Measurements from ENCODE around the gene PTCD1.

Gene PTCD1, protein sequence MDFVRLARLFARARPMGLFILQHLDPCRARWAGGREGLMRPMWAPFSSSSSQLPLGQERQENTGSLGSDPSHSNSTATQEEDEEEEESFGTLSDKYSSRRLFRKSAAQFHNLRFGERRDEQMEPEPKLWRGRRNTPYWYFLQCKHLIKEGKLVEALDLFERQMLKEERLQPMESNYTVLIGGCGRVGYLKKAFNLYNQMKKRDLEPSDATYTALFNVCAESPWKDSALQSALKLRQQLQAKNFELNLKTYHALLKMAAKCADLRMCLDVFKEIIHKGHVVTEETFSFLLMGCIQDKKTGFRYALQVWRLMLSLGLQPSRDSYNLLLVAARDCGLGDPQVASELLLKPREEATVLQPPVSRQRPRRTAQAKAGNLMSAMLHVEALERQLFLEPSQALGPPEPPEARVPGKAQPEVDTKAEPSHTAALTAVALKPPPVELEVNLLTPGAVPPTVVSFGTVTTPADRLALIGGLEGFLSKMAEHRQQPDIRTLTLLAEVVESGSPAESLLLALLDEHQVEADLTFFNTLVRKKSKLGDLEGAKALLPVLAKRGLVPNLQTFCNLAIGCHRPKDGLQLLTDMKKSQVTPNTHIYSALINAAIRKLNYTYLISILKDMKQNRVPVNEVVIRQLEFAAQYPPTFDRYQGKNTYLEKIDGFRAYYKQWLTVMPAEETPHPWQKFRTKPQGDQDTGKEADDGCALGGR

DNA sequence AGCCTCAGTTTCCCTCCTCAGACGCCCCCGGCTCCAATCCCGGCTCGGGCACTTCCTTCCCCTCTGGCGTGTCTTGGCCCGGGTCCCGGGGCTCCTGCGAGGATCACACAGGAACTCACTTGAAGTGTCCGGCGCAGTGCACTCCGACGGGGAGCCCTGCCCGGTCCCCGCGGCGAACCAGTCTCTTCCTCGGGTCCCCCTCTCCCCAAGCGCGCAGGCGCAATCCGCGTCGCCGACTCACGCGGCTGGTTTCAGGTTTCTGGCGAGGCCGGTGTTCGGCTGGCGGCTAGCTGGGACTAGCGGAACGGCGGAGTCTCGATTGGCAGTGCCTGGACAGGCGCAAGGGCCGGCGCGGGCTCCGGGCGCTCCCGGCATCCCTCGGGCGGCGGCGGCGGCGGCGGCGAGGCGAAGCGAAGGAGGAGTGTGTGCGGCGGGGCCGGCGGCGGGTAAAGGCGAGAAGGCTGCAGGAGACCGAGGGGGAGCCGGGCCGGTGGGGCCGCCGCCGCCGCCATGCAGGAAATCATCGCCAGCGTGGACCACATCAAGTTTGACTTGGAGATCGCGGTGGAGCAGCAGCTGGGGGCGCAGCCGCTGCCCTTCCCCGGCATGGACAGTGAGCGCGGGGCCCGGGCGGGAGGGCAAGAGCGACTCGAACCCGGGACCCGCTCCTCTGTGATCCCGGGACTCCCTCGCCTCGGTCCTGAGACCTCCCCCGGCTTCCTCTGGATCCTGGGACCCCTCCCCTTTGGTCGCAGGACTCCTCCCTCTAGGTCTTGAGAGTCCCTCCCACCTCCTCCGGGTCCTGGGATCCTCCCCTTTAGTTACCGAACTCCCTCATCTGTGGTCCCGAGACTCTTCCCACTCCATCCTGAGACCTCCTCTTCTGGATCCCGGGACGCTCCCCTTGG, at the start of gene PTCD1, which contains the start of gene CPSF4:
TSS of gene PTCD1 (minus strand) at position 226 of the 908 bp plus-strand sequence. CDS start 3,556 bp downstream, outside the sequence.
TSS of gene CPSF4 (plus strand) at position 371 of the 908 bp plus-strand sequence. CDS start at position 511, 140 bp downstream.
- DNase-seq, result peak; percentile 81 to 92

DNA sequence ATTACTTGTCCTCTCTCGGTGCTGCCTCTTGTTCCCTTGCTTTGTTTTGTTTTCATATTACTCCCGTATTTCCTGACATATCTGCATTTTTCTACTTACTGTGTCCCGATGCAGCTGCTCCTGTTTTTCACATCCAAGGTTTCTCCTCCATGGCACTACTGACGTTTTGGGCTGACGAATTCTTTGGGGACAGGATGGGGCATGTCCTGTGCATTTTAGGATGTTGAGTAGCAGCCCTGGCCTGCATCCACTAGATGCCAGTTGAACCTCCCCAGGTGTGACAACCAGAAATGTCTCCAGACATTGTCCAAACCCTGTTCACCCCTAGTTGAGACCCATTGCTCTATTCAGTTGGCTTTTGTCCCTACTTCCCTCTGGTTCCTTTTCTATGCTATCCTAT, 46.5 kb upstream of the PTCD1 start:
- DNase-seq, result no peak

DNA sequence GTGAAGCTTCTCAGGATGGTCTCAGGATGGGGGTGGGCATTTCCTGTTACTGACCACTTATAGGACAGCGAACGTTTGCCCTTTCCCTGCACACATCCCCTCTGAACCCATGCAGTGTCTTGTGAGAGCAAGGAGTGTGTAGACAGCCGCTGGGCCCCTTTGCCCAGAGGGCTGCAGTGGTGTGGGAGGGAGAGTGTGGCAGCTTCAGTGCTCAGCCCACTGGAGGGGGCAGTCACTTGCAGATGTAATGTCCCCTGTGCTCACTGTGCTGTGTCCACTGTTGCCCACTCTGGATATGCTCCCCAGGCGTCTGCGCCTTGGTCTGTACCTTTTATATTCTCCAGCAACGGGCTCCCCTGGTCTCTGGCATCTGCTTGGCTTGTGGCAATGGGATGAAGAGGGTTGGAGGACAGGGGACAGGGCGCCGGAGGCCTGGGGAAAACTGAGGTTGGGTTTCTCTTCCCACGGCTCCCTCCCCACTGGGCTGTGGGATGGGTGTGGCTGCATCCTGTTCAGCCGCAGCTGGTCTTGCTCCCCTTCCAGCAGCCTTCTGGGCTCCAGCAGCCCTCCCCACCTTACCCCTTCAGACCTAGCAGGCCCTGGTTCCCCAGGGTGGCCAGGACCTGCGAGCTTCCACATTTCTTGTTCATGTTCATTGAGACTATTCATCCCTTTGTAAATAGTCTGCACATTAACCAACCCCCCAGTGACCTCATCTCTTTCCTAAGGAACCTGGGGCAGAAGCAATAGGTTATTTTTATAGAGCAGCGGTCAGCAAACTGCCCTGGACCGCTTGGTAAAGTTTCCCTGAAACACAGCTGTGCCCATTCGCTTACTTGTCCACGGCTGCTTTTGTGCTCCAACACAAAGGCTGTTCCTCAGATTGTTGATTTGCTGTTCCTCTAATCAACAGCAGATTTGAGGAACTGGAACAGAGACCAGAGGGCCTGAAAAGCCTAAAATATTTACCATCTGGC, 40.2 kb upstream of the PTCD1 start:
- no peak for DNase-seq

DNA sequence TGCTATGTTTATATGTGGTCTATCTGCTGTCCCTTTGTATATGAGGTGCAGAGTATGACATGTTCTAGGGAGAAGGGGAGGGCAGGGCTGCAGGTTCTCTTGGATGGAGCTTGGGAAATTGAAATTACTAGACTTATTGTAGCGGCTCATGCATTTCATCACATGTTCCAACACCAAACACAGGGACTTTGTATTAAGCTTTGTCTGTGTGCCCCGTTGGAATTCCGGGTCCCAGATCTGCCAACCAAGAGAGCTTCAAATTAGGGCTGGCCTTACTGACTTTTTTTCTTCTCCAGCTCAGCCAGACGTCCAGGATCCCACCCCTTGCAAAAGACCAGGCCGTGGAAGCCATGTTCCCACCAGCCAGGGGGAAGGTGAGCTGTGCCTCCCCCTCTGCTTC, 37.5 kb upstream of the PTCD1 start:
- no peak for DNase-seq

DNA sequence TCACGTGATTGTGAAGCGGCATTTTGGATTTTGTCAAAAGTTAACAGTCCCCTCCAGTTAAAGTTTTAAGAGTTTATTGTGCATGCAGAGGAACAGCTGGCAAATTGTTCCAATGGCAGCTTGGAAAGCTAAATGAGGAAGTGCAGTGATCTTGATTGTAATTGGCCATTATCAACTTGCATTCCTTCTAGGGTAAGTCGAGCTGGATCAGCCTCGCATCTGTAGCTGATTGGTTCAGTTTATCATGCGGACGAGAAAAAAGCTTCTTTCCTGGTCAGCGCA, 34.7 kb upstream of the PTCD1 start:
- DNase-seq, result peak in 1 of 2 experiments; percentile 12

DNA sequence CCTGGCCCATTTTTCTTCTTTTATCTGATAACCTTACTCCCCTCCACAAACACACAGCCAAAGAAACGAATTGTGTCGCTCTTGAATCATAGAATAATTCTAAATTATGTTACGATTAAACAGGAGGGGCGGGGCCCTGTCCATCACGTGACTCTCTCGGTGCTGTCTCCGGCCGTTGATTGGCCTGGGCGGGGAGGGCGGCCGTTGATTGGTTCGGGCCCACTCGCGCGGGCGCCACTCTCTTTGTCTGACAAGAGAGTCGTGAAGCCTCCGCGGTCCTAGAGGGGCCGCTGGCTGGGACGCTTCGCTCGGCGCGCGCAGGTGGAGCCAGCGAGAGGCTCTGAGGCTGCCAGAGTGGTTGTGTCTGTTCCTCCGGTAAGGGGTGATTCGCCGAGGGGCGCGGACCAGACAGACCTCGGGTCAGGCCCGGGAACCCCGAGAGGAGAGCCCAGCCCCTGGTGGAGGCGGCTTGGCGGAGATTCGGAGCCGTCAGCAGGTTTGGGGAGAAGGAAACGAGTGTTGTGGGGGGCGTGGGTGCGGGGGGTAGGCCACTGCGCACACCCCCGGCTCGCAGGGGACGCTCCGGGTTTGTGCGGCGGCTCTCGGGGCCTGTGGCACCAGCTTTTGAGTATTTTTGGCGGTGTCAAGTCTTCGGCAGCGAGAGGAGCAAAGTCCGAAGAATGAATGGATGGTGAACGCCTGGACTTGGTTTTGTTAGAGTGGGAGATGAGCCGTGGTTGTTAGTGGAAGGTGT, 34.1 kb upstream of the PTCD1 start, which contains the start of gene ZNF789:
TSS of gene ZNF789 (plus strand) at position 330 of the 754 bp plus-strand sequence. CDS start 3,567 bp downstream, outside the sequence.
- peak; percentile 84 to 93 for DNase-seq

DNA sequence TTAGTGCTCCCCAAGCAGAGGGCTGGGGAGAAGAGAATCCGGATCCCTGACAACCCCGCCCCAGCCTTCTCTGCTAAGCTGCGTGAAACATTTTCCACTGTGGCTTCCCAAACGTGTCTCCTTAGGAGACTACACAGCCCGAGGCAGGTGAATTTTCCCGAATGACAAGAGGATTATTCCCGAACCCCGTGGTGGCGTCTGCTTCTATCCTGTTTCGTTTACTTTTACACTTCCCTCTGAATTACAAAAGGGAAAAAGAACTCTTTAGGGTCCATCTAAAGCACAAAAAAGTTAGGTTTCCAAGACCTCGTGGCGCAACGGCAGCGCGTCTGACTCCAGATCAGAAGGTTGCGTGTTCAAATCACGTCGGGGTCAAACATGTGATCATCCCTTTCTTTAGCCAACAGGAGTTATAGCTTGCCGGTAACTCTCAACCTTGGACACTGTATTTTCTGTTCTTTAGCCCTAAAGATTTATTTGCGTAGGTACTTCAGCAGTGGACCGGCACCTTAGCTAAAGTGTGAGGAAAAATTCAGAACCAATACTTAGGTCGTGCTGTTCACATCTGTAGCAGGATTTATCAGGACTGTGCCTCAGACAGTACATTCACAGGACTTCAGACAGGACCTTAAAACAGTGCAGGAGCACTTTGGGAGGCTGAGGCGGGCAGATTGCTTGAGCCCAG, 30.9 kb upstream of the PTCD1 start:
- DNase-seq, result no peak

DNA sequence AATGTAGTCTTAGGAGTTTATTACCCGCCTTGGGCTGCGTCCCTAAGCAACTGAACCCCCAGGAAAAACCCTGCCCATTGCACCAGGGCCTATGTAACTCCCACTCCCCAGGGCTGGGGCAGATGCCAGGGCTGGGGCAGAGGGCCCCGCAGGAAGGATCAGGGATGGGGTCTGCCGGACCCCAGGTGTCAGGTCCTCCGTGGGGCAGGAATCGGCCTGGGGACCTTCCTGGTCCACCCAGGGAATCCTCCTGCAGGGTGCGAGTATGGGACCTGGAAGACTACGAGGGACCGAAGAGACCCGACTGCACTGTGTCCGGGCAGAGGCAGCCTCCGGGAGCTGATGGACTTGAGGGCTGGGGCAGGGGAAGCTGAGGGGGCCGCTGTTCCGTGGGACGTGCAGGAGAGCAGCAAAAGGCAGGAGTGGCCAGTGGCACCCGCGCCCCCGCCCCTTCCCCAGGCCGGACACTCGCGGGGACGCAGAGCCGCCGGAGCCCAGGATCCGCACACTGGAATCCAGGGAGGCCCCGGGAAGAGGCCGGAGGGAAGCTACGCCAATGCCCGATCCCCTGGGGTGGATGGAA, 29.8 kb upstream of the PTCD1 start:
- DNase-seq, result no peak

DNA sequence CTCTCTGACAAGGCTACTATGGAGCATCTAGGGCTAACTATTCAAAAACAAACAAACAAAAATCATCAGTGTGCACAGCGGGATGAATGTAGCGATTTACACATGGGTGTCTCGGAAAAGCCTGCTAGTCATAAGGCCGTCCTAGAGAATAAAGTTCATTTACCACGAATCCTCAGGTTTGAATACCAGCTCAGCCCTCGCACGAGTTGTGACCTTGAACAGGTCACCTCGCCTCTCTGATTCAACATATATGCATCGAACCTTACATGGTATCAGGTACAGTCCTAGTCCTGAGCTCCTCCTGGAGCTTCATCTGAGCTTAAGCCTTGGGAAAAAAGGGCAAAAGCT, 26.8 kb upstream of the PTCD1 start:
- no peak for DNase-seq

DNA sequence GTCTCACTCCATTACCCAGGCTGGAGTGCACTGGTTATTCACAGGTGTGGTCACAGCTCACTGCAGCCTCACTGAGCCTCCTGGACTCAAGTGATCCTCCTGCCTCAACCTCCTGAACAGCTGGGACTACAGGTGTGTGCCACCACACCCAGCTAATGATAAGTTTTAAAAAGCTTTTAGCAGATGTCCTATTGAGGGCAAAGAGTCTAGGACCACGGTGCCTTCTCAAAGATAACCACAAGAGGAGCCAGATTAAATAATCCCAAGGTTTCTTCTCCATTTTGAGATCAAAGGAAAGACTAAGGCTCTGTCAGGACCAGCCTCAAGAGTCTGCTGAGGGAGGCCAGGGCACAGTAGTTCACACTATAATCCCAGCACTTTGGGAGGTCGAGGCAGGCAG, 22.6 kb upstream of the PTCD1 start:
- DNase-seq, result no peak

DNA sequence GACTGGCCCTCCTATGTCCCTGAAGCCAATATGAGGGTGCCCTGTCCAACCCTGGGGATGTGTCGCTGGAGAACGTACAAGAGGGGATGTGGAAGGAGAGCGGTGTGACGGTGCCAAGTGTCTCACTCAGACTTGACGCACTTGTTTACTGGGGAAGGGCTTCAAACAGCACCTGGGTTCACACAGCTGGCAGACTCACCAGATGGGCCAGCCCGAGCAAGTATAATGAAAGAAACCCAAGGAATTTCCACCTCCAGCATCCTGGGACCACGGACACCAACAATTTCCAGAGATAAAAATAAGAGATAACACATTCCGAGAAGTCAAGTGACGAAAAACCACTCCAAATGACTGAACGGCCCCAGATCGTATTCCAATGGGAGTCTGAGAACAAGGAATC, 22.1 kb upstream of the PTCD1 start:
- DNase-seq, result no peak

DNA sequence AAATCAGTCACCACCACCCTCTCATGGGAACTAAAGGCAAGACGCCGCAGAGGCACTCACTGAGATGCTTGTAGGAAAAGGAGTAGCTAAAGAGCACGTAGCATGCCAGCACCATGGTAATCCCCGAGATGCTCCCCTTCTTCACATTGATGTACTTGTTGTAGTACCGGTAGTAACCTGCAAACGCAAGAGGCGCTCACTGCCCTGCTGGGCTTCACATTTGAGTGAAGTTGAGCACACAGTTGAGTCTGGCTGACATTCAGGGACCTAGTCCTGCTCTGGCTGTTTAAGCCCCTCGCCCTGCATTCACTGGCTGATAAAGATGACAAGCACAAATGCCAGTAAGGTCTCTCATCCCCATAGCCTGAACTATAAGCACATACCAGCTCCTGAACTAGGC, 20.5 kb upstream of the PTCD1 start:
- DNase-seq, result no peak

DNA sequence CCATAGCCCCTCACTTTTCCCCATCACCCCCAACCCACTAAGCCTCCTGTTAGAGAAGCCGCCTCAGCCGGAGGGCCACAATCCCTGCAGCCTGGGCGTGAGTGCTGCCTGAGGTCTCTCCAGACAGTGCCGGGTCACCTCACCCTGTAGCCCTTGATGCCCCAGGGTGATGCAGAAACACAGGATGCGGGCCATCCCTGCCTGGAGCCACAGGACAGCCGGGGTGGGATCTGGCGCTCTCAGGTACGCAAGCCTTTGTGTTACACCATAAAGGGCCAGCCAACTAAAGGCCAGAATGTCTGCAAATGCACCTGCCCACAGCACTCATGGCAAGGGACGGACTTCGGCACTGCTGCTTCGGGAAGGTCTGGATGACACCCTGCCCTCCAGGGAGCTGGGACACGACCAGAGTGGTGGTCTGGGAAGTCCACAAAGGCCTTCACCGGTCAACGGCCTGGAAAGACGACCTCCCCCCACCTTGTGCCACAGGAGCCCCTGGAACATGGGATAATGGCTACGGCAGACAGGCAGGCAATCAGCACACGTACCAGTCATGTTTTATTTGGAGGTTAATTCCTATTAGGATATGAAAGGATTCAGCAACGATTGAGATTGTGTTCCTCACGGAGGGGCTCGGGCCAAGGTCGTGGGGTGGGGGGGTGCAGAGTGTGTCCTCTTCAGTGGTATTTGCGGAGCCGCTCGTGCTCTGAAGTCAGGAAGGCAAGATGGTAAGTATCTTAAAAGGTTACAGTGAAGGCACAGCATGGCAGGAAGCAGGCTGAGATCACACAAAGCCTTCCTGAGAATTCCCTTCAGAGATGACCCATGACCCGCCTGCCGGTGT, 19.3 kb upstream of the PTCD1 start:
- no peak for DNase-seq

DNA sequence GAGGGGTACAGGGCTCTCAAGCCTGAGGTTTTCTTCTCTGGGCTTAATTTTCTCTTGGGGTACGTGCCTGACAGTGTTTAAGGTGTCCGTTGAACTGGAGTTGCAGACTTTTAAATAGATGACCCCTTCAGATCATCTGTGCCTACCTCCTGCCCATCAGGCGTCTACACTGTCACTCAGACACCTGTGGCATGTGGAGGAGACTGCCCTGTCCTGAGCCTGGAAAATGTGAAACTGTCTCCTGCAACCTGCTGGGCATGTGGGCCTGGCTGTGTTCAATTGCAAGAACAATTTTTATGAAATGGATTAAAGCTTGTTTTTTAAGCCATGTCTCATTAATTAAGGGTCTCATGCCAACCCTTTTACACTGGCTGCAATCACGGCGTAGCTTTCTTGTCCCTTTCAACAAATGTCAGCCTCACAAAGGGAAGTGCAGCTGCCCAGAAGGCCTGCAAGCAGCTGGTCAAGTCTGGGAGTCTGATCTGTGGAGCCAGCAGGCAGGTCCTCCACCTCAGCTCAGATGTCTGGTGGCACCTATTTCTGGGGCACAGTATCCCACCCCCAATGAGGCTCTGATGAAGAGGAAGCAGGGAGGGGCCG, 18.6 kb upstream of the PTCD1 start:
- DNase-seq, result no peak

DNA sequence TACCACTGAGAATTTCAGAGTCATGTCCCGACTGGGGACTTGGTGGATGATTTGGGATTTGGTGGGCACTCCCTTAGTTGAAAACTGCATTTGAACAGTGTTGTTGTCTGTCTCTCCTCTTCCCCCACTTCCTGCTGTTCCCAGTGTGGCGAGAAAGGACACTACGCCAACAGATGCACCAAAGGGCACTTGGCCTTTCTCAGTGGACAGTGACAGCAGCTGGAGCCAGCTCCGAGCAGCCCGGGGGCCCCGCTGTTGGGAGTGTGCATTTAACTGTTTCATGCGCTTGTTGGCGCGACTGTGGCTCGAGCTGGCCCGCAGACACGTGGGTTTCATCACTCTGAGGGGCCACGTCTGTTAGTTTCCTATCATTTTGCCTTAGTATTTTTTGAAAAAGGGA, 17.7 kb upstream of the PTCD1 start:
- DNase-seq, result no peak

DNA sequence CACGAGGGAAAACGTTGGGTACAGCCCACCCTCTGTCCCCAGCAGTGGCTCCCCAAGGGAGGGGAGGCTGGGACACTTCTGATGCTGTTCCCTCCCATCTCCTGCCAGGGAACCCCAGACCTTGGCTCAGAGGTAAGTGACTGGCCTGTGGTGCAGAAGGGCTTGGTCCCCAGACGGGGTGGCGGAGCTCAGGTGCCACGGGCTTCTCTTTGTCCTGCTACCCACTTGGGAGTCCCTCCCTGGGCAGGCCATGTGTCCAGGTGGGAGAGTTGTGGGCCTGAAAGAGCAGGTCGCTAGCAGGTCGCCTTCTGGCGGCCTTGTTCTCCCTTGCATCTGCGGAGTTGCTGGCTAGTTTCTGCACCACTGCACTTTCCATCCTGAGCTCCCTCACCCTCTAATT, 17.3 kb upstream of the PTCD1 start:
- DNase-seq, result no peak

DNA sequence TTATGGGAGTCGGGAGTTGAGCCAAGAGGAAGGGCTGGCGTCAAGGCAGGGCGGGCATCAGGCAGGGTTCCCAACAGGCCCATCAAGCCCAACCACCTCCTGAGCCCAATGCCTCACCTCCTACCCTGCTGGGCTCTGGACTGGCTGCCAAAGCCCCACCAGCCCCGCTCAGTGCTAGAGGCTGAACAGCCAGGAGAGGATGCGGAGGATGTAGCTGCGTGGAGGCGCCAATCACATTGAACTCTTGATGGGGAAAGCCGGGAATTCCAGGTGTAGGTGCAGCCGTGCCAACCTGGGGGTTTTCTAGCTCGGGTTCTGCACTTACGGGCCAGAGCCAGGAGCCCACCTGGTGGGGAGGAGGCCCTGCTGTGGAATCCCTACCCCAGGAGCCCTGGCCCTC, 14.5 kb upstream of the PTCD1 start:
- no peak for DNase-seq

DNA sequence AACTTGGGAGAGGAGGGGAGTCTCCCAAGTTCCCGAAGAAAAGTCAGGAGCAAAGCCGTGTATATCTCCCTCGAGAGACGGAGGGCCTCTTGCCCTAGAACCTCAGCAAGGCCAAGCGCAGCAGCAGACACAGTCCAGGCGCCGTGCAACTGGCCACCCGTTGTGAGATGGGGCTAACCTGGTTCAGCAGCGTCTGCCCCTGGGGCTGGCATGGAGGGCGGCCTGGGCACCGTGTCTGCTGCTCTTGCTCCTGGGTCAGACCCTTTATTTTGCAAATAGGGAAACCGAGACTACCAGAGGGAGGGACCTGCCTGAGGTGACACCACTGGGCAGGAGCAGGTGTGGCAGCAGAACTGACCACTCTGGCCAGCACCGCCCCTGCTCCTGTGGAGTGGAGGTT, 13.9 kb upstream of the PTCD1 start:
- no peak for DNase-seq

DNA sequence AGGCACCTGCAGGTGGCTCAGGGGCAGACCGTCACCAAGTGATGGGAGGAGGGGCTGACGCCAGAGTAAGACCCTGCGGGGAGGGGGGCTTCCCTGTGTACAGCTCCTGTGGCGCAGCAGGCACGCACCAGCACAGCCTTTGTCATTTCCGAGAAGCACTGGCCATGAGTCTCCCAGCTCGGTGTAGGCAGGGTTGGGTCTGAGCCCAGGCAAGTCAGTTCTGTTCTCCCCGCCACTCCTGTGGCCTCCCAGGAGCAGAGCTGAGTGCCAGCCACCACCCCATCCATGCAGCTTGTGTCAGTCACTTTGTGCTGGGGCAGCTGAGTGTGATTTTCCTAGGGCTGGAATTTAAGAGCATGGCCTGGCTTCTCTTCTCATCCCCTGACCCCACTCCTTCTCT, 13.3 kb upstream of the PTCD1 start:
- no peak for DNase-seq

Data from NCI-H446 (cell line).